GM06990 (cell line): ENCODE measurements around the gene ASMT.
"Not testable (repeated sequence)": the region's sequence is repeated elsewhere in the genome, so short reads cannot be mapped to it uniquely, and the experiment has no call there.

Experiments used
- DNase-seq: peaks from one replicate; pipeline ENCODE4 v3.0.0-alpha.2; 2011; ENCODE audit not compliant: insufficient read length; ENCODE audit errors: extremely low read depth
- H3K27me3 ChIP-seq: replicated peaks from 2 replicates; pipeline ENCODE4 v1.6.0; 2011; ENCODE audit warnings: low read length; ENCODE audit not compliant: control insufficient read depth, insufficient read depth
- H3K36me3 ChIP-seq: 2 replicates; pipeline ENCODE4 v1.5.1; 2011; ENCODE audit warnings: low read length; ENCODE audit not compliant: control insufficient read depth, insufficient read depth
- H3K4me3 ChIP-seq: replicated peaks from 2 replicates; pipeline ENCODE4 v1.5.1; 2011; ENCODE audit warnings: low read depth, mild to moderate bottlenecking, control low read depth, low read length
- TF ChIP-seq, protein P1 (sequence below): IDR thresholded peaks from 2 replicates; pipeline ENCODE4 v1.5.1; 2011; ENCODE audit warnings: low read length, control low read depth, mild to moderate bottlenecking, inconsistent platforms; ENCODE audit not compliant: insufficient read depth, poor library complexity, severe bottlenecking

The ASMT gene

GRCh38 chrX:1667566-1667965, 52.7 kb downstream of the ASMT start:
- no peaks in the 10 kb centered on the region for H3K27me3 ChIP-seq
- H3K36me3 ChIP-seq: peaks cover 3% of the 10 kb centered on the region
- H3K4me3 ChIP-seq: no peak overlapping the region
- TF ChIP-seq, protein P1, sequence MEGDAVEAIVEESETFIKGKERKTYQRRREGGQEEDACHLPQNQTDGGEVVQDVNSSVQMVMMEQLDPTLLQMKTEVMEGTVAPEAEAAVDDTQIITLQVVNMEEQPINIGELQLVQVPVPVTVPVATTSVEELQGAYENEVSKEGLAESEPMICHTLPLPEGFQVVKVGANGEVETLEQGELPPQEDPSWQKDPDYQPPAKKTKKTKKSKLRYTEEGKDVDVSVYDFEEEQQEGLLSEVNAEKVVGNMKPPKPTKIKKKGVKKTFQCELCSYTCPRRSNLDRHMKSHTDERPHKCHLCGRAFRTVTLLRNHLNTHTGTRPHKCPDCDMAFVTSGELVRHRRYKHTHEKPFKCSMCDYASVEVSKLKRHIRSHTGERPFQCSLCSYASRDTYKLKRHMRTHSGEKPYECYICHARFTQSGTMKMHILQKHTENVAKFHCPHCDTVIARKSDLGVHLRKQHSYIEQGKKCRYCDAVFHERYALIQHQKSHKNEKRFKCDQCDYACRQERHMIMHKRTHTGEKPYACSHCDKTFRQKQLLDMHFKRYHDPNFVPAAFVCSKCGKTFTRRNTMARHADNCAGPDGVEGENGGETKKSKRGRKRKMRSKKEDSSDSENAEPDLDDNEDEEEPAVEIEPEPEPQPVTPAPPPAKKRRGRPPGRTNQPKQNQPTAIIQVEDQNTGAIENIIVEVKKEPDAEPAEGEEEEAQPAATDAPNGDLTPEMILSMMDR: no peak
- no peak for DNase-seq

GRCh38 chrX:1673337-1673736, 58.5 kb downstream of the ASMT start:
- DNase-seq: no peak
- TF ChIP-seq, protein P1: peak; percentile 72
- H3K4me3 ChIP-seq: no peak overlapping the region
- H3K36me3 ChIP-seq: no peaks in the 10 kb centered on the region; the same call in 1 of the 2 replicates
- H3K27me3 ChIP-seq: no peaks in the 10 kb centered on the region

DNA sequence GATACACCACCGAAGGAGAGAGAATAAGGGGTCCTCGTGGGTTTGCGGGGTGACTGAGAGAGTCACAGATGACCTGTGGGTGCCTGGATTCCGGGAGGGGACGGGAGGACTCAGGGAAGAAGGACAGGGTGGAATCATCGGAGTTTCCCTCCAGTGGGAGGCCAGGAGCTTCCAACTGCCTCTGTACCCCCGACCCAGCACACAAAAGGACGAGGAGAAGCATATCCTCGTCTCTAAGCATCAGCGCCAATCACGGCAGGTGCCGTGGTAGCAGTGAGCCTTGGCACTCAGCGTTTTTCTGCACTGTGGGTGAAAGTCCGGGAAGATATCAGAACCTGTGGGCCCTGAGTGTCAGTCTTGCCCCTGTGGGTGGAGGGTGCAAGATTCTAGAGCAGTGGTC, 62.0 kb downstream of the ASMT start:
- no peak for DNase-seq

DNA sequence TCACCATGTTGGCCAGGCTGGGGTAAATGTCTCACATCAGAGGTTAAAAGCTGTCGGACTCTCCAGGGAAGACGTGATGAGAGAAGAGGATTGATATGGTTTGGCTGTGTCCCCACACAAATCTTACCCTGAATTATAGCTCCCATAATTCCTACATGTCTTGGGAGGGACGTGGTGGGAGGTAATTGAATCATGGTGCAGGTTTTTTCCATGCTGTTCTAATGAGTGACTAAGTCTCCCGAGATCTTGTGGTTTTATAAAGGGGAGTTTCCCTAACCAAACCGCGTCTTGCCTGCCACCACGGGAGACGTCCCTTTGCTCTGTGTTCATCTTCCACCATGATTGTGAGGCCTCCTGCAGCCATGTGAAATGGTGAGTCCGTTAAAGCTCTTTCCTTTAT, 64.4 kb downstream of the ASMT start:
- Histone ChIP-seq H3K27me3 (no peaks in the 10 kb centered on the region), H3K36me3 (no peaks in the 10 kb centered on the region; the same call in 1 of the 2 replicates), H3K4me3 (no peak overlapping the region)
- TF ChIP-seq, protein P1: no peak
- no peak for DNase-seq

More for the DNA sequence above, 62.0 kb downstream of the ASMT start:
- TF ChIP-seq, protein P1: no peak
- Histone ChIP-seq H3K36me3 (no peaks in the 10 kb centered on the region; the same call in 1 of the 2 replicates), H3K27me3 (no peaks in the 10 kb centered on the region), H3K4me3 (no peak overlapping the region)

DNA sequence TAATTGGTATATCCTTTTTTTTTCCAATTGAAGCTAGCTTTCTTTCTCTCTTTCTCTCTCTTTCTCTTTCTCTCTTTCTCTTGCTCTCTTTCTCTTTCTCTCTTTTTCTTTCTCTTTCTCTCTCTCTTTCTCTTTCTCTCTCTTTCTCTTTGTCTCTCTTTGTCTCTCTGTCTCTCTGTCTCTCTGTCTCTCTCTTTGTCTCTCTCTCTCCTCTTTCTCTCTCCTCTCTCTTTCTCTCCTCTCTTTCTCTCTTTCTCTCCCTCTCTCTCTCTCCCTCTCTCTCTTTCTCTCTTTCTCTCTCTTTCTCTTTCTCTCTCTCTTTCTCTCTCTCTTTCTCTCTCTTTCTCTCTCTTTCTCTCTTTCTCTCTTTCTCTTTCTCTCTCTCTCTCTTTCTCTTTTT, 66.6 kb downstream of the ASMT start:
- no peak for DNase-seq
- Histone ChIP-seq H3K4me3 (no peak overlapping the region), H3K36me3 (no peaks in the 10 kb centered on the region; the same call in 1 of the 2 replicates), H3K27me3 (no peaks in the 10 kb centered on the region)
- TF ChIP-seq, protein P1: no peak

DNA sequence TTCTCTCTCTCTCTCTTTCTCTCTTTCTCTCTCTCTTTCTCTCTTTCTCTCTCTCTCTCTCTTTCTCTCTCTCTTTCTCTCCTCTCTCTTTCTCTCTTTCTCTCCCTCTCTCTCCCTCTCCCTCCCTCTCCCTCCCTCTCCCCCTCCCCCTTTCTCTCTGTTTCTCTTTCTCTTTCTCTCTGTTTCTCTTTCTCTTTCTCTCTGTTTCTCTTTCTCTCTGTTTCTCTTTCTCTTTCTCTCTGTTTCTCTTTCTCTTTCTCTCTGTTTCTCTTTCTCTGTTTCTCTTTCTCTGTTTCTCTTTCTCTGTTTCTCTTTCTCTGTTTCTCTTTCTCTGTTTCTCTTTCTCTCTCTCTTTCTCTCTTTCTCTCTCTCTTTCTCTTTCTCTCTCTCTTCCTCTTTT, 67.0 kb downstream of the ASMT start:
- H3K36me3 ChIP-seq, DNase-seq, H3K27me3 ChIP-seq, H3K4me3 ChIP-seq: not testable (repeated sequence)

DNA sequence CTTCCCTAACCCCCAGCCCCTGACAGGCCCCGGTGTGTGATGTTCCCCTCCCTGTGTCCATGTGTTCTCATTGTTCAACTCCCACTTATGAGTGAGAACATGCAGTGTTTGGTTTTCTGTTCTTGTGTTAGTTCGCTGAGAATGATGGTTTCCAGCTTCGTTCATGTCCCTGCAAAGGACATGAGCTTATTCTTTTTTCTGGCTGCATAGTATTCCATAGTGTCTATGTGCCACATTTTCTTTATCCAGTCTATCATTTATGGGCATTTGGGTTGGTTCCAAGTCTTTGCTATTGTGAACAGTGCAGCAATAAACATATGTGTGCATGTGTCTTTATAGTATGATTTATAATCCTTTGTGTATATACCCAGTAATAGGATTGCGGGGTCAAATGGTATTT, 67.6 kb downstream of the ASMT start:
- not testable (repeated sequence) for H3K36me3 ChIP-seq, DNase-seq, H3K27me3 ChIP-seq, H3K4me3 ChIP-seq

DNA sequence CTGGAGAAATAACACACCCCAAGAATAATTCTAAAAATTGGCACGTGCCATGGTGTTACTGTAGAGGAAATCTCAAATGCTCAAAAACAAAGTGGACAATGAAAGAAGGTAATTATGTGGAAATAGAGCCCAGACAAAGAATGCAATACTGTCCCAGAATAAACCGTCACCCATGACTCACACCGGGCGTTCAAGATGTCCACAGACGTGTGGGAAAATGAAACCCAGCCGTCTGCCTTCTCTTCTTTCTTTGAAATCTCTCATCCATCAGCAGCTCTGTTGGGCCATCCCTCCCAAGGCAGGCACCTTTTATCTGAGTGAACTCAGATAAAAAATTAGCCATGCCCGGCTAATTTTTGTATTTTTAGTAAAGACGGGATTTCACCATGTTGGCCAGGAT, 70.0 kb downstream of the ASMT start:
- H3K27me3 ChIP-seq, DNase-seq, H3K4me3 ChIP-seq, H3K36me3 ChIP-seq: not testable (repeated sequence)

GRCh38 chrX:1685444-1685880, 70.6 kb downstream of the ASMT start:
- not testable (repeated sequence) for H3K4me3 ChIP-seq, H3K36me3 ChIP-seq, H3K27me3 ChIP-seq, DNase-seq
